Breast epithelium (tissue), 3 donors: ENCODE measurements around the gene GNGT1.

Experiments used
- POLR2AphosphoS5 ChIP-seq, 3 donors: sonication (generic); formaldehyde crosslinking; IDR thresholded peaks; one replicate each; pipeline ENCODE4 v1.6.1; 2017; ENCODE audit warnings: antibody characterized with exemption in 3 of 3
- TF ChIP-seq, protein P1 (sequence below), 3 donors: fragments of 450-650 bp; IDR thresholded peaks; one replicate each; pipeline ENCODE4 v1.5.1; 2016 to 2017; ENCODE audit warnings: antibody characterized with exemption in 3 of 3, mild to moderate bottlenecking in 3 of 3, moderate library complexity in 3 of 3

DNA sequence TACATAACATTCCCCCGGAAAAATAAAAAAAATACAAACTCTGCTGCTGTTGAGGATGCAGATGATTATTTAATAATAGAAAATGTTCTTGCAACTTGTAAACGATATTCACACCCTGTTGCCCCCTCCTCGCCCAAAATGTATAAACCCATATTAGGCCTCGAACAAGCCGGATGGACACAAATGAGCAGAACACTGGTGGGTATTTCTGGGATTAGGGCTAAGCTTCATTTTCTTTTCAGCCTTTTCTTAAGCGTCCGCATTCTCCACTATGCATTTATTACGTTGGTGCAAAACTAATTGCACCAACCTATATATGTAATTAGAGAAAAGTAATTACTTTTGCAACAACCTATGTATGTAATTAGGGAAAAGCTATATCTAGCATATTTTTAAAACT is 14.8 kb downstream of the GNGT1 start:
- TF ChIP-seq, protein P1, sequence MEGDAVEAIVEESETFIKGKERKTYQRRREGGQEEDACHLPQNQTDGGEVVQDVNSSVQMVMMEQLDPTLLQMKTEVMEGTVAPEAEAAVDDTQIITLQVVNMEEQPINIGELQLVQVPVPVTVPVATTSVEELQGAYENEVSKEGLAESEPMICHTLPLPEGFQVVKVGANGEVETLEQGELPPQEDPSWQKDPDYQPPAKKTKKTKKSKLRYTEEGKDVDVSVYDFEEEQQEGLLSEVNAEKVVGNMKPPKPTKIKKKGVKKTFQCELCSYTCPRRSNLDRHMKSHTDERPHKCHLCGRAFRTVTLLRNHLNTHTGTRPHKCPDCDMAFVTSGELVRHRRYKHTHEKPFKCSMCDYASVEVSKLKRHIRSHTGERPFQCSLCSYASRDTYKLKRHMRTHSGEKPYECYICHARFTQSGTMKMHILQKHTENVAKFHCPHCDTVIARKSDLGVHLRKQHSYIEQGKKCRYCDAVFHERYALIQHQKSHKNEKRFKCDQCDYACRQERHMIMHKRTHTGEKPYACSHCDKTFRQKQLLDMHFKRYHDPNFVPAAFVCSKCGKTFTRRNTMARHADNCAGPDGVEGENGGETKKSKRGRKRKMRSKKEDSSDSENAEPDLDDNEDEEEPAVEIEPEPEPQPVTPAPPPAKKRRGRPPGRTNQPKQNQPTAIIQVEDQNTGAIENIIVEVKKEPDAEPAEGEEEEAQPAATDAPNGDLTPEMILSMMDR (IDR thresholded peaks at IDR 0.05) = no peak
- no peak for TF ChIP-seq POLR2AphosphoS5 (IDR thresholded peaks at IDR 0.05)
